LNCAP (cell line): Measurements from ENCODE around the gene CCR6.

ENCODE experiments used
- CTCF ChIP-seq: fragments of 450-650 bp; IDR thresholded peaks from 2 replicates; pipeline ENCODE4 v1.5.1; 2017; ENCODE audit warnings: mild to moderate bottlenecking

Gene CCR6

GRCh38 chr6:167157414-167157813 lies 34.5 kb downstream of the CCR6 start:
- TF ChIP-seq CTCF = no peak

GRCh38 chr6:167157863-167158262 lies 35.0 kb downstream of the CCR6 start, which contains the start of gene GPR31:
TSS of gene GPR31 (minus strand) at chr6:167157980. CDS start at chr6:167157831, 149 bp downstream.
- TF ChIP-seq CTCF = no peak

GRCh38 chr6:167161851-167162467 lies 39.1 kb downstream of the CCR6 start:
- TF ChIP-seq CTCF = no peak

GRCh38 chr6:167162591-167162990 lies 39.7 kb downstream of the CCR6 start:
- TF ChIP-seq CTCF = no peak

- no peak for TF ChIP-seq CTCF
These were observed 40.6 kb downstream of the CCR6 start for GRCh38 chr6:167163476-167164011.

- no peak for TF ChIP-seq CTCF
These were observed 41.4 kb downstream of the CCR6 start for GRCh38 chr6:167164261-167164660.

- TF ChIP-seq CTCF = no peak
These were observed 43.1 kb downstream of the CCR6 start for GRCh38 chr6:167165858-167166471.
